Kidney epithelial cell (primary cell): ENCODE measurements around the gene GCNA. TPM values are rescaled to one million over a fixed set of nuclear protein-coding genes. Genes with fewer than 3 reads are reported as not detected.
"Not testable (repeated sequence)": the region's sequence is repeated elsewhere in the genome, so short reads cannot be mapped to it uniquely, and the experiment has no call there.

Source experiments
- DNase-seq: peaks from one replicate; pipeline ENCODE4 v3.0.0-alpha.2; 2010; ENCODE audit warnings: low read depth
- H3K27me3 ChIP-seq: 2 replicates; pipeline ENCODE4 v1.6.0; 2011; ENCODE audit warnings: low read length; ENCODE audit not compliant: control insufficient read depth, insufficient read depth
- H3K36me3 ChIP-seq: 2 replicates; pipeline ENCODE4 v1.5.1; 2011; ENCODE audit warnings: low read length; ENCODE audit not compliant: control insufficient read depth, insufficient read depth
- H3K4me3 ChIP-seq: 2 replicates; pipeline ENCODE4 v1.5.1; 2011; ENCODE audit warnings: low read depth, mild to moderate bottlenecking, control low read depth, low read length
- CTCF ChIP-seq: IDR thresholded peaks from 2 replicates; pipeline ENCODE4 v1.5.1; 2011; ENCODE audit warnings: mild to moderate bottlenecking, moderate library complexity, low read length, control low read depth, inconsistent platforms; ENCODE audit not compliant: insufficient read depth, poor library complexity, severe bottlenecking
- total RNA-seq: library from RNA; depleted of rRNA; stranded (reverse); fragments of >200 nt; gene quantifications from 2 replicates; pipeline ENCODE4 v1.2.3, GENCODE V29; 2015

Gene GCNA
- total RNA-seq, 1 donor from 2014 or later: 4.1 TPM

DNA sequence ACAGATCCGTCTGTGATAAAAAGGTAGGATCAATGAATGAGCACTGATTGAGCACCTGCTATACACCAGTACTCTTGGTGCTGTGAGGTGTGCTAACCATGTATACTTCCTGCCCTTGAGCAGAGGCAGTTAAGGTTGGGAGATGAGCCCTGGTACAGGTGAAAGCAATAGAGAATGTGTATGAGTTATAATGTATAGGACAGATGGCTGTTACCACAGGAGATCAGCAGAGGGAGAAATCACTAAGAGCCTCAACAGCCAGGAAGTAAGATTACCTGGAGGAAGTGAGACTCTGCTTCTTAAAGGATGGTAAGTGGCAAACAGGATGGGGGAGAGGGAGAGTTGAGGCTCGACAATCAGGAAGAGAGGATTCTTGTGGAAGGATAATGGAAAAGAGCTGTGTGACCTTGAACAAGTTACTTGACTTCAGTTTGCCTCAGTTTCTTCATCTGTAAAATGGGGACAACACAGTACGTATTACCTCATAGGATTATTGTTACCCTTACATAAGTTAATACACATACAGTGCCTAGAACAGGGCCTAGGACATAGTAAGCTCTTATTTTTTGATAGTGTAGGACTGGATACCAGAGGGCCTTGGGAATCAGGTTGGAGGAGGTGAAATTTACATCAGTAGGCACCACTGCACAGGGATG is 31.0 kb downstream of the GCNA start:
- Histone ChIP-seq H3K27me3 (no peaks in the 10 kb centered on the region), H3K4me3 (no peak overlapping the region), H3K36me3 (peaks cover 1% of the 10 kb centered on the region)
- no peak for DNase-seq
- no peak for TF ChIP-seq CTCF

DNA sequence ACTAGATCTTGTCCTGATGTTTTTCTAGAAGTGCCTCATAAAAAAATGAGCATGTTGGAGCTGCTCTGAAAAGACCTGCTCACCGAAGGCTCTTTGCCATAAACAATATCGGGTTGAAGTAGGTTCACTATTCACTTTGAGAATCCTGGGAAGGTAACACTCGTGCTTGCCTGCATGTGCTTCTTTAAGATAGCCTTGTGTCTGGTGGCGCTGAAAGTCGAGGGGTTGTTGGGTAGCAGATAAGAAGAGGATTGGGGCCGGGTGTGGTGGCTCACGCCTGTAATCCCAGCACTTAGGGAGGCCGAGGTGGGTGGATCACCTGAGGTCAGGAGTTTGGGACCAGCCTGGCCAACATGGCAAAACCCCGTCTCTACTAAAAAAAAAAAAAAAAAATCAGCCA is 33.5 kb downstream of the GCNA start:
- not testable (repeated sequence) for H3K4me3 ChIP-seq, H3K27me3 ChIP-seq, DNase-seq, H3K36me3 ChIP-seq

DNA sequence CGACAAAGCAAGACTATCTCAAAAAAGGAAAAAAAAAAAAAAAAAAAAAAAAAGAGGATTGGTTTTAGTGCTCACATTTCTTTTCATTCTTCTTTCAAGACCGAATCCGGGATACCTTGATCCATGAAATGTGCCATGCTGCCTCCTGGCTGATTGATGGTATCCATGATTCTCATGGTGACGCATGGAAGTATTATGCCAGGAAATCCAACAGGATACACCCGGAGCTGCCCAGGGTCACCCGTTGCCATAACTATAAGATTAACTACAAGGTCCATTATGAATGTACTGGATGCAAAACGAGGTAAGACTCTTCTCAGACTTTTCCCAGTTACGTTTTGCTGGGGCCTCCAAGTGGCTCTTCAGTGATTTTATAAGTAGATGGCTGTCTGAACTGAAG is 34.0 kb downstream of the GCNA start:
- DNase-seq: no peak

DNA sequence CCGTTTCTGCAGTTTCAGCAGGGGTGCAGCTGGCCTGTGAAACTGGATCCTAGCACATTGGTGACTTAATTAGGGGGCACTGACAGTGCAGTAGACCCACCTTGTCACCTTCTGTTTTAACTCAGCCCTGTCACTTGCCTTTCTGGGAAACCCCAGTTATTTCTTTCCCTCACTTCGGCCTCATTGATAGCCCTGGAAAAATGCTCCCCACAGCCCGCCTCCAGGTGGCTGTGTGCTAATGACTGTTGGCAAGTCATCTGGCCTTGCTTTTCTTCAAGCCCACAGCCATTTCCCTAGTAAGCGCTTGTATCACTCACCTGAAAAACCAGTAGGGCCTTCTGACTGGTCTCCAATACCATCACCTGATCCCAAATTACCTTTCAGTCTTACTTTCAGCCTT is 36.8 kb downstream of the GCNA start:
- no peaks in the 10 kb centered on the region for H3K27me3 ChIP-seq
- no peak for TF ChIP-seq CTCF
- no peak overlapping the region for H3K4me3 ChIP-seq
- peaks cover 1% of the 10 kb centered on the region for H3K36me3 ChIP-seq
- DNase-seq: no peak

More for the DNA sequence above, 34.0 kb downstream of the GCNA start:
- Histone ChIP-seq H3K27me3 (no peaks in the 10 kb centered on the region), H3K36me3 (peaks cover 1% of the 10 kb centered on the region), H3K4me3 (no peak overlapping the region)
- TF ChIP-seq CTCF: no peak

GRCh38 chrX:71615954-71616353 is 37.7 kb downstream of the GCNA start:
- Histone ChIP-seq H3K36me3 (no peaks in the 10 kb centered on the region), H3K27me3 (no peaks in the 10 kb centered on the region), H3K4me3 (no peak overlapping the region)
- no peak for TF ChIP-seq CTCF
- DNase-seq: no peak

DNA sequence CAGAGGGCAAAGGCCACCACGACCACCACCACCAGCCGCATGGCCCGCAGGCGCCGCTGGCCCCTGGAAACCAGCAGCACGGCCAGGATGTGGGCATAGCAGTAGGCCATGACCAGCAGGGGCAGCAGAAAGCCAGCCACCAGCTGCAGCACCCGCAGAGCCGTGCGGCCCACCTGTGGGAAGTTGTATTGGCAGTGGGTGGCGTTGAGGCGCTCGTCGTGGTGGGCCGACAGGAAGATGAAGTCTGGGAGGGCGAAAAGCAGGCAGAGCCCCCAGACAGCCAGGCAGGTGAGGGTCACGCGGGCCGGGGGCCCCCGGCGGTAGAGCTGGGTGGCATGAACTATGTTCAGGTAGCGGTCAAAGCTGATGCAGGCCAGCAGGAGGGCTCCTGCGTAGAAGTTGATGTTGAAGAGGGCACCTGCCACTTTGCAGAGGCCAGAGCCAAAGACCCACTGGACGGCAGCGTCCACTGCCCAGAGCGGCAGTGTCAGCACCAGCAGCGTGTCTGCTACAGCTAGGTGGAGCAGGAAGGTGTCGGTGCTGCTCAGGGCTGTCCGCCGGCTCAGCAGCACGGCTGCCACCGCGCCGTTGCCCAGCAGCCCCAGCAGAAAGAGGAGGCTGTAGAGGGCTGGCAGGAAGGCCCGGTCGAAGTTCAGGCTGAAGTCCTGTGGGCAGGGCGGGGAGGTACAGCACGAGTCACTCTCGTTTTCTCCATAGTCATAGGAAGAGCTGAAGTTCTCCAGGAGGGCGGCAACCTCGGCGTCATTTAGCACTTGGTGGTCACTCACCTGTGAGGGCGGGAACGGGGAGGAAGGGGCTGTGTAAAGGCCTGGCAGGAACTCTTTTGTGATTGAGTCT is 38.7 kb downstream of the GCNA start:
- Histone ChIP-seq H3K36me3 (no peaks in the 10 kb centered on the region), H3K27me3 (no peaks in the 10 kb centered on the region), H3K4me3 (no peak overlapping the region)
- no peak for DNase-seq
- no peak for TF ChIP-seq CTCF
